Thyroid gland (tissue), 4 donors: Measurements from ENCODE around the gene POLE2.
"Not testable (repeated sequence)": the region's sequence is repeated elsewhere in the genome, so short reads cannot be mapped to it uniquely, and the experiment has no call there.

Source experiments
- POLR2A ChIP-seq, 2 donors: fragments of 450-650 bp; IDR thresholded peaks; one replicate each; pipeline ENCODE4 v1.6.1; 2017; ENCODE audit warnings: antibody characterized with exemption in 2 of 2, mild to moderate bottlenecking in 2 of 2, moderate library complexity in 1 of 2
- TF ChIP-seq, protein P1 (sequence below), 6 experiments: fragments of 200-600 bp in 3 of 6; fragments of 450-650 bp in 3 of 6; sonication (generic) in 3 of 6; IDR thresholded peaks; one replicate each; pipeline ENCODE4 v1.5.1; 2016 to 2019; ENCODE audit warnings: antibody characterized with exemption in 6 of 6, mild to moderate bottlenecking in 2 of 6, inconsistent platforms in 1 of 6, moderate library complexity in 1 of 6

- TF ChIP-seq, protein P1, sequence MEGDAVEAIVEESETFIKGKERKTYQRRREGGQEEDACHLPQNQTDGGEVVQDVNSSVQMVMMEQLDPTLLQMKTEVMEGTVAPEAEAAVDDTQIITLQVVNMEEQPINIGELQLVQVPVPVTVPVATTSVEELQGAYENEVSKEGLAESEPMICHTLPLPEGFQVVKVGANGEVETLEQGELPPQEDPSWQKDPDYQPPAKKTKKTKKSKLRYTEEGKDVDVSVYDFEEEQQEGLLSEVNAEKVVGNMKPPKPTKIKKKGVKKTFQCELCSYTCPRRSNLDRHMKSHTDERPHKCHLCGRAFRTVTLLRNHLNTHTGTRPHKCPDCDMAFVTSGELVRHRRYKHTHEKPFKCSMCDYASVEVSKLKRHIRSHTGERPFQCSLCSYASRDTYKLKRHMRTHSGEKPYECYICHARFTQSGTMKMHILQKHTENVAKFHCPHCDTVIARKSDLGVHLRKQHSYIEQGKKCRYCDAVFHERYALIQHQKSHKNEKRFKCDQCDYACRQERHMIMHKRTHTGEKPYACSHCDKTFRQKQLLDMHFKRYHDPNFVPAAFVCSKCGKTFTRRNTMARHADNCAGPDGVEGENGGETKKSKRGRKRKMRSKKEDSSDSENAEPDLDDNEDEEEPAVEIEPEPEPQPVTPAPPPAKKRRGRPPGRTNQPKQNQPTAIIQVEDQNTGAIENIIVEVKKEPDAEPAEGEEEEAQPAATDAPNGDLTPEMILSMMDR (IDR thresholded peaks at IDR 0.05), result not testable (repeated sequence)
- TF ChIP-seq POLR2A (IDR thresholded peaks at IDR 0.05), result not testable (repeated sequence)
Observed at GRCh38 chr14:49704471-49704870, 16.5 kb upstream of the POLE2 start.
